H7 (cell line): ENCODE results near the gene CD22. TPM values are rescaled to one million over a fixed set of nuclear protein-coding genes. Genes with fewer than 3 reads are reported as not detected.

Experiments
- DNase-seq: peaks from one replicate; pipeline ENCODE4 v3.0.0; 2012
- H3K27me3 ChIP-seq: 2 replicates; pipeline ENCODE4 v1.6.0; 2011; ENCODE audit warnings: mild to moderate bottlenecking, low read length; ENCODE audit not compliant: control insufficient read depth, insufficient read depth
- H3K36me3 ChIP-seq: replicated peaks from 2 replicates; pipeline ENCODE4 v1.5.1; 2011; ENCODE audit warnings: low read length; ENCODE audit not compliant: control insufficient read depth, insufficient read depth
- H3K4me3 ChIP-seq: 2 replicates; pipeline ENCODE4 v1.5.1; 2011; ENCODE audit warnings: low read depth, mild to moderate bottlenecking, control low read depth, low read length, moderate library complexity; ENCODE audit not compliant: insufficient read depth
- total RNA-seq: library from RNA; depleted of rRNA; stranded (reverse); fragments of >200 nt; shearing (Covaris generic); gene quantifications from 2 replicates; pipeline ENCODE4 v1.2.3, GENCODE V29; 2014

The CD22 gene
- total RNA-seq, 1 experiment from 2014 or later: not detected

- H3K36me3 ChIP-seq: no peaks in the 10 kb centered on the region
- no peak overlapping the region for H3K4me3 ChIP-seq
- no peak for DNase-seq
- no peaks in the 10 kb centered on the region for H3K27me3 ChIP-seq
Measured at GRCh38 chr19:35314858-35315470, 14.0 kb upstream of the CD22 start.

DNA sequence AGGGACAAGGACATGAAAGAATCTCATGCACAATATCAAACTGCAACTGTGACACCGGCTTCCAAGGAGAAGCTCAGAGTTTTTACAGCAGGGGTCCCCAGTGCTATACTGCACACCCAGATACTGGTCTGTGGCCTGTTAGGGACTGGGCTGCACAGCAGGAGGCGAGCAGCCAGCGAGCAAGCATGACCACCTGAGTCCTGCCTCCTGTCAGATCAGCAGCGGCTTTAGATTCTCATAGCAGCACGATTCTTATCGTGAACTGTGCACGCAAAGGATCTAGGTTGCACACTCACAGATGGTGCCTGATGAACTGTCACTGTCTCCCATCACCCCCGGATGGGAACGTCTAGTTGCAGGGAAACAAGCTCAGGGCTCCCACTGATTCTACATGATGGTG is 13.1 kb upstream of the CD22 start:
- no peak overlapping the region for H3K4me3 ChIP-seq
- no peak for DNase-seq

GRCh38 chr19:35316560-35316959 is 12.4 kb upstream of the CD22 start:
- no peaks in the 10 kb centered on the region for H3K36me3 ChIP-seq
- no peaks in the 10 kb centered on the region for H3K27me3 ChIP-seq
- H3K4me3 ChIP-seq: no peak overlapping the region
- no peak for DNase-seq

More for the DNA sequence above, 13.1 kb upstream of the CD22 start:
- no peaks in the 10 kb centered on the region for H3K36me3 ChIP-seq
- H3K27me3 ChIP-seq: no peaks in the 10 kb centered on the region

GRCh38 chr19:35317464-35318043 is 11.4 kb upstream of the CD22 start:
- no peak for DNase-seq
- H3K36me3 ChIP-seq: no peaks in the 10 kb centered on the region
- no peak overlapping the region for H3K4me3 ChIP-seq
- no peaks in the 10 kb centered on the region for H3K27me3 ChIP-seq

GRCh38 chr19:35318679-35319448 is 10.1 kb upstream of the CD22 start:
- no peak for DNase-seq
- Histone ChIP-seq H3K27me3 (no peaks in the 10 kb centered on the region), H3K36me3 (no peaks in the 10 kb centered on the region), H3K4me3 (no peak overlapping the region)

DNA sequence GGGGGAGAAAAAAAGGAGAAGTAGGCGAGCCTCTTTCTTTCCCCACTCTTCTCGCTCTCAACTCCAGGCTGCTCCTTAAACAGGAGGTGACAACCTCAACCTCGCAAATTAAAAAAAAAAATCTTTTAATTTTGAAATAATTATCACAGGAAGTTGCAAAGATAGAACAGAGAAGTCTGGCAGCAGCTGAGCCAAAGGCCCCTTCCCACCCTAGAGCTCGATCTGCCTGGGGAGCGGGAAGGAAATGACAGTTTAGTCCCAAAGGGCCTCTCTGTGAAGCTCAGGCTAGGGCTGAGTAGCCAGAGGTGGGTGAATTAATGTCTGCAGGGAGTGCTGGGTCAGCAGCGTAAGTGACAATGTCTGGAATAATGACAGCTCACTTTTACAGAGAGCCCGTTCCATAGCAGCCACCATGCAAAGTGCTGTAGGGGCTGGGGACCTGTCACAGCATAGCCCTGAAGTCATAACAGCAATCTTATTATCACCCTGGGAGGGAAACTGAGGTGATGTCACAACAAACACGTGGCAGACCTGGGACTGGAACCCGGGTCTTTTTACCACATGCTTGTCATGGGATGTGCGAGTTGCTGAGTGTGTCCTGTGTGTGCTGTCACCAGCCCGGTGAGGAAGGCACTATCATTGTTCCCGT is 8.8 kb upstream of the CD22 start:
- Histone ChIP-seq H3K36me3 (no peaks in the 10 kb centered on the region), H3K4me3 (no peak overlapping the region), H3K27me3 (no peaks in the 10 kb centered on the region)
- no peak for DNase-seq

DNA sequence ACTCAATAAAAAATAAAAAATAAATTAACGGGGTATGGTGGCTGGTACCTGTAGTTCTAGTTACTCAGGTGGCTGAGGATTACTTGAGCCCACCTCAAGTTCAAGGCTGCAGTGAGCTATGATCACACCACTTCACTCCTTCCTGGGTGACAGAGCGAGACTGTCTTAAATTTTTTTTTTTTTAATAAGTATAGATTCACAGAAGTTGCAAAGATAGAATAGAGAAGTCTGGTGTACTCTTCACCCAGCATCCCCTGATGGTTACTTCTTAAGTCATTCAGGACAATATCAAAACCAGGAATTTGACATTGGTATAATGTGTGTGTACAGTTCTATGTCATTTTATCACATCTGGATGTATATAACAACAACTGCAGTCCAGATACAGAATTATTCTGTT is 7.7 kb upstream of the CD22 start:
- Histone ChIP-seq H3K36me3 (no peaks in the 10 kb centered on the region), H3K4me3 (no peak overlapping the region), H3K27me3 (no peaks in the 10 kb centered on the region)
- DNase-seq: no peak

DNA sequence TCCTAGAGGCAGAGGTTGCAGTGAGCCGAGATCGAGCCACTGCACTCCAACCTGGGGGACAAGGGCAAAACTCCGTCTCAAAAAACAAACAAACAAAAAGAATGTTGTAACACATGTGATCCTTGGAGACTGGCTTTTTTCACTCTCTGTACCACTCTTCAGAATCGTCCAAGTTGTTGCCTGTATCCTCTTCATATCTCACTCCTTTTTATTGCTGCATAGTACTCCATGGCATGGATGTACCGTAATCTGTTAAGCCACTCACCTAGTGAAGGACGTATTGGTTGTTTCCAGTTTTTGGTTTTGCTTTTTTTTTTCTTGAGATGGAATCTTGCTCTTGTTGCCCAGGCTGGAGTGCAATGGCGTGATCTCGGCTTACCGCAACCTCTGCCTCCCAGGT is 7.0 kb upstream of the CD22 start:
- Histone ChIP-seq H3K27me3 (no peaks in the 10 kb centered on the region), H3K36me3 (no peaks in the 10 kb centered on the region), H3K4me3 (no peak overlapping the region)
- no peak for DNase-seq

GRCh38 chr19:35327642-35328041 is 1.3 kb upstream of the CD22 start:
- Histone ChIP-seq H3K27me3 (no peaks in the 10 kb centered on the region), H3K4me3 (no peak overlapping the region), H3K36me3 (no peaks in the 10 kb centered on the region)
- DNase-seq: peak; percentile 71

DNA sequence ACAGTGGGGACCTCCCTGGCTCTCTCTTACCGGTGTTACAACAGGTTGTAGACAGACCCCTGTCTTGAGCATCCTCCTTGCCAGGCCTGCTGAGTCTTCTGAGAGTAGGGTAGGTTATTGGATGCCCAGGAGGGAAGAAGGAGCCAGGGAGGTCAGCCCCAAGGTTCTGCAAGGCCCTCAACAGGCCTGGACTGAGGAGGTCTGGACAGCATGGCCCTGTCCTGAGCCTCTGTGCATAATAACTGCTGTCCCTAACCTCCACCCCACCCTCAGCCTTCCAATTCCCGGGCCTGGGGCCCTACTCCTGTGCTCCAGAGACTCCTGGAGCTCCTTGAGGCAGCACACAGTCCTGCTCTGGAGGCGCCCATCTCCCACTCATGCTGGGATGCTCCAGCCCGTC is 336 bp downstream of the CD22 start:
- DNase-seq: no peak
- H3K4me3 ChIP-seq: no peak overlapping the region
- no peaks in the 10 kb centered on the region for H3K36me3 ChIP-seq
- no peaks in the 10 kb centered on the region for H3K27me3 ChIP-seq

- Histone ChIP-seq H3K36me3 (no peaks in the 10 kb centered on the region), H3K4me3 (no peak overlapping the region), H3K27me3 (no peaks in the 10 kb centered on the region)
- DNase-seq: no peak
Measured at GRCh38 chr19:35330475-35330874, 1.5 kb downstream of the CD22 start.

DNA sequence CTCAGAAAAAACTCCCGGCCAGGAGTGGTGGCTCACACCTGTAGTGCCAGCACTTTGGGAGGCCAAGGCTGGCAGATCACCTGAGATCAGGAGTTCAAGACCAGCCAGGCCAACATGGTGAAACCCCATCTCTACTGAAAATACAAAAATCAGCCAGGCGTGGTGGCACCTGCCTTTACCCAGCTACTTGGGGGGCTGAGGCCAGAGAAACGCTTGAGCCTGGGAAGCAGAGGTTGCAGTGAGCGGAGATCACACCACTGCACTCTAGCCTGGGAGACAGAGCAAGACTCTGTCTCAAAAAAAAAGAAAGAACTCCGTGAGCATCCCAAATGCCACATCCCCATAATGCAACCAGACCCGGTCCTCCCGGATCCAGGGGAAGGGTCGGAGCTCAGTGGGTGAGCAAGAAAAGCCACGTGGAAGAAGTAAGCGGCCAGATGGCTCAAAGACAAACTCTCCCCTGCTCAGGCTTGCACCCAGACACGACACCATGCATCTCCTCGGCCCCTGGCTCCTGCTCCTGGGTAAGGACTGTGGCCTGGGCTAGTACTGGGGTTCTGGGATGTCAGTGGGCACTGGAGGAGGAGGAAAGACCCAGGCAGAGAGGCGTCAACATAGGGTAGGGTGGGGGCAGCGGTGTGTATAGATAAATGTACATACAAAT is 2.7 kb downstream of the CD22 start:
- no peak for DNase-seq
- no peaks in the 10 kb centered on the region for H3K36me3 ChIP-seq
- no peaks in the 10 kb centered on the region for H3K27me3 ChIP-seq
- H3K4me3 ChIP-seq: no peak overlapping the region

DNA sequence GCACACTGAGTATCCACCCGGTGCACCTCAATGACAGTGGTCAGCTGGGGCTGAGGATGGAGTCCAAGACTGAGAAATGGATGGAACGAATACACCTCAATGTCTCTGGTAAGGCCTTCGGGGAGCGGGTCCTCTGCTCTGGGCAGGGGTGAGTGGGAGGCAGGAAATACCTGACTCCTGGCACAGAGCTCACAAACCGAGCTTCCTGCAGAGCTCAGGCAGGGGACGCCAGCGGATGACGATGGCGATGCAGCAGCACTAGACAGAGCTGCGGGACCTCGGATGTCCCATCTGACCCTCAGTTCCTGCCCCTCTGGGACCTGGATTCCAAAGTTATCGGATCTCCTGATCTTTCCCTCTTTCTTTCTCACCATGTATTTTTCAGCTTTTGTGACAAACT is 3.8 kb downstream of the CD22 start:
- Histone ChIP-seq H3K4me3 (no peak overlapping the region), H3K36me3 (no peaks in the 10 kb centered on the region), H3K27me3 (no peaks in the 10 kb centered on the region)
- DNase-seq: no peak

DNA sequence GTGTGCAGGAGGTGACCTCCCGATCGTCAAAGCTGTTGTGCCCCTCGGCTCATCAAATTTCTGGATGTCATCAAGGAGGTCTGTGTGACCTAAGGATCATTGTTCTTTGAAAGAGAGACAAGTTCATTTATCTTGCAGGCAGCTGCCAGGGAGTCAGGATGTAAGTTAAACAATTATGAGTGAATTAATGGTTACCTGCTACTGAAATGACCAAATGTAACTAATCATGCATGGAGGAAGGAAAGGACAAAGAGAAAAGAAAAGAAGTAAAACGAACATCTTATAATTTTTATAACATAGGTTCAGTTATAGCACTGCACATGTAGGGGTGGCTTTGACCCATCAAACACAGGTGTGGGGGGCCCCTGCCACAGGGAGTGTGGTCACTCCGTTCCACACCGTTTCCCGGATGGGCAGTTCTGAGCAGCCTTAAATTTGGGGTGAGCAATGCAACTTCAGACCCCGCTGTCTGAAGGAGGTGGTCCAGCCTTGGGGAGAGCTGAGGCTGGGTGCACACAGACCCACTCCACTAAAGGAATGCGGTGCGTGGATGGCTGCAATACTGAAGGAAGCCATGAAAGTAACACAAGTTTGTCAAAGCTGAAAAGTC is 5.3 kb downstream of the CD22 start:
- H3K27me3 ChIP-seq: no peaks in the 10 kb centered on the region
- no peaks in the 10 kb centered on the region for H3K36me3 ChIP-seq
- H3K4me3 ChIP-seq: no peak overlapping the region
- no peak for DNase-seq
